Measurements from ENCODE around the gene FSIP2. TPM values are rescaled to one million over a fixed set of nuclear protein-coding genes. Genes with fewer than 3 reads are reported as not detected.

Gene FSIP2
- polyA plus RNA-seq, 2 donors, result 0.01 to 0.06 TPM

DNA sequence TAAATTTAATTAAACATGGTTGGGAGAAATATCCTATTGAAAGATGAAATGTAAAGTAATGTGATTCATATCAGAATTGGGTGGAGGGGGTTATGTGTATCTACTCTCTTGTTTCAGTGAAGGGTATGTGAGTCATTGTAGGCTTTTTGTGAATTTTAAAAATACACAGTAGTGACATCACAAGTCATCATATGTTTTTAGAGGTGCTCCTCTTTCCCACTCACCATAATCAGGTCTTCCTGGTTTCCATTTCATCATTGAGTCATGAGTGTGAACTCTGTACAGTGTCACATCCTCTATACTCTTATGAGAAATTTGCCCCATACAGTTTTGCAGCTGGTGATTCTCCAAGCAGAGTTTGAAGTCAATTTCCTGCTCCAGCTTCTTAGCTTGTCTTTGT, 18.8 kb downstream of the FSIP2 start:
- H3K4me3 ChIP-seq (ENCODE audit: low read depth in 1 of 2, low read length in 2 of 2), result no peak overlapping the region
- H3K27me3 ChIP-seq (ENCODE audit: control insufficient read depth in 1 of 2, insufficient read depth in 2 of 2, low read length in 2 of 2), result no peaks in the 10 kb centered on the region
- H3K4me1 ChIP-seq (ENCODE audit: control insufficient read depth in 2 of 2, insufficient read depth in 2 of 2, low read length in 1 of 2), result no peaks in the 10 kb centered on the region
- no peak overlapping the region for H3K27ac ChIP-seq (ENCODE audit: low read depth in 2 of 2, low read length in 1 of 2)
- no peaks in the 10 kb centered on the region for H3K9me3 ChIP-seq (ENCODE audit: control insufficient read depth in 2 of 2, insufficient read depth in 1 of 2, low read depth in 1 of 2, low read length in 1 of 2)
- H3K36me3 ChIP-seq (ENCODE audit: control insufficient read depth in 2 of 2, insufficient read depth in 2 of 2, low read length in 1 of 2), result no peaks in the 10 kb centered on the region

DNA sequence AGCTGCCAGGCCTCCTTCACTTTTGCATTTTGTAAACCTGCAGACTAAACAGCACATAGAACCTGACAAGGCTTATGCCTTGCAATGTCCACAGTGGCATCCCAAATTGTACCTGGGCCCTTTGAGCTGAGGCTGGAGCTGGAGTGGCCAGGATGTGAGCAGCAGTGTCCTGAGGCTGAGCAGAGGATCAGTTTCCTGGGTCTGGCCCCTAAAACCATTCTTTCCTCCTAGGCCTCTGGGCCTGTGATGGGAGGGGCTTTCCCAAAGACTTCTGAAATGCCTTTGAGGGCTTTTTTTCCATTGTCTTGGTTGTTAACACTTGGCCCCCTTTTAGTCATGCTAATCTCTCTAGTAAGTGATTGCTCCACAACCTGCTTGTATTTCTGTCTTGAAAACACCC, 32.8 kb downstream of the FSIP2 start:
- Histone ChIP-seq H3K4me1 (ENCODE audit: control insufficient read depth in 2 of 2, insufficient read depth in 2 of 2, low read length in 1 of 2) (no peaks in the 10 kb centered on the region), H3K4me3 (ENCODE audit: low read depth in 1 of 2, low read length in 2 of 2) (no peak overlapping the region), H3K27ac (ENCODE audit: low read depth in 2 of 2, low read length in 1 of 2) (no peak overlapping the region), H3K36me3 (ENCODE audit: control insufficient read depth in 2 of 2, insufficient read depth in 2 of 2, low read length in 1 of 2) (no peaks in the 10 kb centered on the region), H3K27me3 (ENCODE audit: control insufficient read depth in 1 of 2, insufficient read depth in 2 of 2, low read length in 2 of 2) (no peaks in the 10 kb centered on the region), H3K9me3 (ENCODE audit: control insufficient read depth in 2 of 2, insufficient read depth in 1 of 2, low read depth in 1 of 2, low read length in 1 of 2) (peaks cover 3 to 5% of the 10 kb centered on the region in 2 donors)

DNA sequence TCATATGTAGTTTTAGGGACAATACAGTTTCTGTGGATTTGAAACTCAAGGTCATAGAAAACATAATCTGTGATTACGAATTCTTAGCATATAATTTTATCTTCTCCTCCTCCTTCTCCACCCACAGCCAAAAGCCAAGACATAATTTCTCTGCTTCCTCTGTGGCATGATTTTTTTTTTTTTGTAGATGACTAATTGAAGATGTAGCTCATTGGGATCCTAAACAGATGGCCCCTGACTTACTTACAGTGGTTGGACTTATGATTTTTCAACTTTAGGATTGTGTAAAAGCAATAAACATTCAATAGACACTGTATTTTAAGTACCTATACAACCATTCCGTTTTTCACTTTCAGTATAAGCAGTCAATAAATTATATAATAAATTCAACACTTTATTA, 42.3 kb downstream of the FSIP2 start:
- H3K36me3 ChIP-seq (ENCODE audit: control insufficient read depth in 2 of 2, insufficient read depth in 2 of 2, low read length in 1 of 2), result no peaks in the 10 kb centered on the region
- no peaks in the 10 kb centered on the region for H3K4me1 ChIP-seq (ENCODE audit: control insufficient read depth in 2 of 2, insufficient read depth in 2 of 2, low read length in 1 of 2)
- no peak overlapping the region for H3K27ac ChIP-seq (ENCODE audit: low read depth in 2 of 2, low read length in 1 of 2)
- WGBS, 2 donors, result 56 to 78% methylated on average over 2 of the region's 2 CpGs
- H3K9me3 ChIP-seq (ENCODE audit: control insufficient read depth in 2 of 2, insufficient read depth in 1 of 2, low read depth in 1 of 2, low read length in 1 of 2), result no peaks in the 10 kb centered on the region
- no peak overlapping the region for H3K4me3 ChIP-seq (ENCODE audit: low read depth in 1 of 2, low read length in 2 of 2)
- H3K27me3 ChIP-seq (ENCODE audit: control insufficient read depth in 1 of 2, insufficient read depth in 2 of 2, low read length in 2 of 2), result no peaks in the 10 kb centered on the region

DNA sequence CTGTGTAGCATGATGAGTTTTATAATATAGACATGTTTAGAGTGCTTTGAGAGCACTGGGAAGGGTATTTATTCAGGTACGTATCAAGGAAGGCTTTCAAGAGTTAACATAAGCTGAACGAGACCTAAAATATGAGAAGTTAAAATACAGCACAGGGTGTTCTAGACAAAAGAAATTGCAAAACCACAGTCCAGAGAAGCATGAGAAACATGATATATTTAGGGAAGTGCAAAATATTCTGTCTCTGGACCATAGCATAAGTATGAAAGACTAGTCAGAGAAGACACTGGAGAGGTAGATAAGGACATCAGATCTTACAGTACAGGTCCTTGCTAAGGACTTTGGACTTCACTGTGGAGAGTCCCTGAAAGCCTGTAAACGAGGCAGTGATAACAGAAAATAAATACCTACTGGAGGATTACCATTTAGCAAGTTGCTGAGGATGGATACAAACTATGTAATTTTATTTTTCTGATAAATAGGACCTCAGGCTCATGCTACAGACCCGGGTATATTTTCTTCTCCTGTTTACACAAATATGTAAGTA, 43.7 kb downstream of the FSIP2 start:
- H3K27ac ChIP-seq (ENCODE audit: low read depth in 2 of 2, low read length in 1 of 2), result no peak overlapping the region
- H3K9me3 ChIP-seq (ENCODE audit: control insufficient read depth in 2 of 2, insufficient read depth in 1 of 2, low read depth in 1 of 2, low read length in 1 of 2), result no peaks in the 10 kb centered on the region
- no peaks in the 10 kb centered on the region for H3K4me1 ChIP-seq (ENCODE audit: control insufficient read depth in 2 of 2, insufficient read depth in 2 of 2, low read length in 1 of 2)
- 82 to 83% methylated on average over 4 of the region's 4 CpGs for WGBS, 2 donors
- no peaks in the 10 kb centered on the region for H3K27me3 ChIP-seq (ENCODE audit: control insufficient read depth in 1 of 2, insufficient read depth in 2 of 2, low read length in 2 of 2)
- no peak overlapping the region for H3K4me3 ChIP-seq (ENCODE audit: low read depth in 1 of 2, low read length in 2 of 2)
- no peaks in the 10 kb centered on the region for H3K36me3 ChIP-seq (ENCODE audit: control insufficient read depth in 2 of 2, insufficient read depth in 2 of 2, low read length in 1 of 2)

DNA sequence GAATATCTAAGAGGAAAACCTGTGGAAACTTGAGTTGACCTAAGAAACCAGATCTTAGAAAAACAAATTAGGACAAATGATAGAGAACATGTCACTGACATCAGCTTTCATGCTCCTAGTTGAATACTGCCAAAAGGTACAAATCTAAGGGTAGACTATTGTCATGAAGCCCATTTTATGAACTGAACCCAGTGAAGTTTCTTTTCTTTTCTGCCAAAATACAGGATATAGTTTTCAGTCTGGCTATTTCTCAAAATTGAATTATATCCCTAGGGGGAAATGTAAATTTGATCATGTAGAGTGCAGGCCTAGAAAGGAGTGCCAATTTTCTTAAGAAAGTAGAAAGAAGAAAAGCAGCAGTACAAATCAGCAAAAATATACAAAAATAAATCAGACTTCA, 46.6 kb downstream of the FSIP2 start:
- Histone ChIP-seq H3K4me3 (ENCODE audit: low read depth in 1 of 2, low read length in 2 of 2) (no peak overlapping the region), H3K4me1 (ENCODE audit: control insufficient read depth in 2 of 2, insufficient read depth in 2 of 2, low read length in 1 of 2) (no peaks in the 10 kb centered on the region), H3K36me3 (ENCODE audit: control insufficient read depth in 2 of 2, insufficient read depth in 2 of 2, low read length in 1 of 2) (no peaks in the 10 kb centered on the region), H3K27me3 (ENCODE audit: control insufficient read depth in 1 of 2, insufficient read depth in 2 of 2, low read length in 2 of 2) (no peaks in the 10 kb centered on the region), H3K27ac (ENCODE audit: low read depth in 2 of 2, low read length in 1 of 2) (no peak overlapping the region), H3K9me3 (ENCODE audit: control insufficient read depth in 2 of 2, insufficient read depth in 1 of 2, low read depth in 1 of 2, low read length in 1 of 2) (no peaks in the 10 kb centered on the region)

DNA sequence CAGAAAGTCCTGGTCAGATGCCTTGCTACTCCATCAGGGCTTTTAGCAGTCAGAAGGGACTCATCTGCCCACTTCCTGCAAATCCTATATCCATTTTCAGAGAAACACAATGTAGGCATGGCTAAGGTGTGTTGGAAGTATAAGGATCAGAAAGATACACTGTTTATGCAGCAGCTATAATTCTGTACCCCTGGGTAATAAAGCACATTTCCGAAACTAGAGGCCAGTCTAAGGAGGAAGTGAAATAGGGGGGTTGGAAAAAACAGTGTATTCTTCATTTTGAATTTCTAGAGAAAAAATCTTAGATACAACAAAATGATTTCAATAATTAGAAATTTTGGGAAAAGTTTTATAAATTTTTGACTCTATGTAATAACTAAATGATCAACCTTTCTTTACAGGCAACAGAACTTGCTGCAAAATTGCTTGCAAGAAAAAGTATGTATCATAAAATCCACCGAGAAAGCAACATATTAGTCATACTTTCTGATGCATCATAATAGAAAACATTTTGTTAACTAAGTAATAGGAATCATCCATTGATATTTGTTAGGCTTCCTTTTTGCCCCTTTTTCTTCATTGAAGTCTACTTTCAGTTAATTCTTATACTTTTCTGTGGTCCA, 47.4 kb downstream of the FSIP2 start:
- Histone ChIP-seq H3K4me3 (ENCODE audit: low read depth in 1 of 2, low read length in 2 of 2) (no peak overlapping the region), H3K27me3 (ENCODE audit: control insufficient read depth in 1 of 2, insufficient read depth in 2 of 2, low read length in 2 of 2) (no peaks in the 10 kb centered on the region)
- 69 to 78% methylated on average over 2 of the region's 2 CpGs for WGBS, 2 donors

DNA sequence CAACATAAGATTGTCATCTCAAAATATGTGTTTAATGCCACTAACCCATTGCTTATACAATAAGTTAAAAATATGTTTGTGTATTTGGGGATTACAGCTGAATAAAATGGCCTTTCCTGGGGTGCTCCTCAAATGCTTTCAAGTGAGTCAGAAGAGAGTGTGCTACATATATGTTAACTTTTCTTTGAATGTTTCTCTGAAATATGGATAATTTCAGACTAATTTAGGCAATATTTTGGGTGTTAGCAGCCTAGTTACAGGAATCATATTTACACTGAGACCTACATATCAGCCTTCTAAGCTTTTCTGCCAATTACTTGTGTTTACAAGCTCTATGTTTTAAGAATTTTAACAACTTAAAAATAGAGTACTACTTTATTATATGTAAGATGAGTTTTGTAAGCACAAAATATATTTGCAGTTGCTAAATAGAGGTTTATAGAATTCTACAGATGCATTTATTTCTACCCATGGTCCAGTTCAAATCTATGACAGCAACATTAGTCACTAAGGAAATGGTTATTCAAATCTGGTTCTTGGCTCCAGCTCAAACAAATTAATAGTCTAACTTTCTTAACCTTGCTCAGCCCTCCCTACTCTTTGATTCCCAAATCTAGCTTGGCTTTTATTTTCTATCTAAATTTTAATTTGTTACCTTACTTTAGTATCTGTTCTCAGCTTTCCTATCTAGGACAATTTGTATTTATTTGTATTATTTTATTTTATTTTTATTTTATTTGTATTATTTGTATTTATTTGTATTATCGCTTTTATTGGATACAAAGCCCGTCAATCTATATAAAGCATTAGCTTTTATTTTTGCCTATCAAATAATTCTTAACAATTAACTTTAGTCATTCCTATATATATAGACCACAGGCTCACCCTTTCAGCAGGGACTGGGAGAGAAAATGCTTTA, 48.9 kb downstream of the FSIP2 start:
- WGBS, 2 donors, result 90 to 94% methylated on average over 2 of the region's 2 CpGs

More for the DNA sequence above, 47.4 kb downstream of the FSIP2 start:
- H3K9me3 ChIP-seq (ENCODE audit: control insufficient read depth in 2 of 2, insufficient read depth in 1 of 2, low read depth in 1 of 2, low read length in 1 of 2), result no peaks in the 10 kb centered on the region
- H3K27ac ChIP-seq (ENCODE audit: low read depth in 2 of 2, low read length in 1 of 2), result no peak overlapping the region
- H3K4me1 ChIP-seq (ENCODE audit: control insufficient read depth in 2 of 2, insufficient read depth in 2 of 2, low read length in 1 of 2), result no peaks in the 10 kb centered on the region
- H3K36me3 ChIP-seq (ENCODE audit: control insufficient read depth in 2 of 2, insufficient read depth in 2 of 2, low read length in 1 of 2), result no peaks in the 10 kb centered on the region

DNA sequence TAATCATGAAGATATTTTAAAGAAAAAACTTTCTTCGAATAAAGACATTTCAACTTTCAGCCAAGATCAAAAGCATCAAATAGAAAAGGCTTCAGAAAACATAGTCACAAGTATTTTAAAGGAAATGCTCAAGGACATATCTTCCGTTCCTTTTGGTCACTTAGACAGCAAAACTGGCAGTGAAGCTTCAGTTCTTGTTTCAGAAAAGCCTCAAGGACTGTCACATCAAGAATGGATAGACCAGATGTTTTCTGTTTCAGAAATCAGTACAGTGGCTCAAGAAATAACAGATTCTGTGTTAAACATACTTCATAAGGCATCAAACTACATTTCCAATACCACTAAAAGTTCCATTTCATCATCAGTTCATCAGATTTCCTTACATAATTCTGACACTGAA, 51.8 kb downstream of the FSIP2 start:
- Histone ChIP-seq H3K27me3 (ENCODE audit: control insufficient read depth in 1 of 2, insufficient read depth in 2 of 2, low read length in 2 of 2) (no peaks in the 10 kb centered on the region), H3K9me3 (ENCODE audit: control insufficient read depth in 2 of 2, insufficient read depth in 1 of 2, low read depth in 1 of 2, low read length in 1 of 2) (no peaks in the 10 kb centered on the region), H3K4me3 (ENCODE audit: low read depth in 1 of 2, low read length in 2 of 2) (no peak overlapping the region), H3K36me3 (ENCODE audit: control insufficient read depth in 2 of 2, insufficient read depth in 2 of 2, low read length in 1 of 2) (no peaks in the 10 kb centered on the region), H3K27ac (ENCODE audit: low read depth in 2 of 2, low read length in 1 of 2) (no peak overlapping the region), H3K4me1 (ENCODE audit: control insufficient read depth in 2 of 2, insufficient read depth in 2 of 2, low read length in 1 of 2) (no peaks in the 10 kb centered on the region)
- WGBS, 2 donors, result 78 to 86% methylated on average over 2 of the region's 2 CpGs

More for the DNA sequence above, 48.9 kb downstream of the FSIP2 start:
- Histone ChIP-seq H3K4me3 (ENCODE audit: low read depth in 1 of 2, low read length in 2 of 2) (no peak overlapping the region), H3K27ac (ENCODE audit: low read depth in 2 of 2, low read length in 1 of 2) (no peak overlapping the region), H3K36me3 (ENCODE audit: control insufficient read depth in 2 of 2, insufficient read depth in 2 of 2, low read length in 1 of 2) (no peaks in the 10 kb centered on the region), H3K27me3 (ENCODE audit: control insufficient read depth in 1 of 2, insufficient read depth in 2 of 2, low read length in 2 of 2) (no peaks in the 10 kb centered on the region), H3K9me3 (ENCODE audit: control insufficient read depth in 2 of 2, insufficient read depth in 1 of 2, low read depth in 1 of 2, low read length in 1 of 2) (no peaks in the 10 kb centered on the region), H3K4me1 (ENCODE audit: control insufficient read depth in 2 of 2, insufficient read depth in 2 of 2, low read length in 1 of 2) (no peaks in the 10 kb centered on the region)

DNA sequence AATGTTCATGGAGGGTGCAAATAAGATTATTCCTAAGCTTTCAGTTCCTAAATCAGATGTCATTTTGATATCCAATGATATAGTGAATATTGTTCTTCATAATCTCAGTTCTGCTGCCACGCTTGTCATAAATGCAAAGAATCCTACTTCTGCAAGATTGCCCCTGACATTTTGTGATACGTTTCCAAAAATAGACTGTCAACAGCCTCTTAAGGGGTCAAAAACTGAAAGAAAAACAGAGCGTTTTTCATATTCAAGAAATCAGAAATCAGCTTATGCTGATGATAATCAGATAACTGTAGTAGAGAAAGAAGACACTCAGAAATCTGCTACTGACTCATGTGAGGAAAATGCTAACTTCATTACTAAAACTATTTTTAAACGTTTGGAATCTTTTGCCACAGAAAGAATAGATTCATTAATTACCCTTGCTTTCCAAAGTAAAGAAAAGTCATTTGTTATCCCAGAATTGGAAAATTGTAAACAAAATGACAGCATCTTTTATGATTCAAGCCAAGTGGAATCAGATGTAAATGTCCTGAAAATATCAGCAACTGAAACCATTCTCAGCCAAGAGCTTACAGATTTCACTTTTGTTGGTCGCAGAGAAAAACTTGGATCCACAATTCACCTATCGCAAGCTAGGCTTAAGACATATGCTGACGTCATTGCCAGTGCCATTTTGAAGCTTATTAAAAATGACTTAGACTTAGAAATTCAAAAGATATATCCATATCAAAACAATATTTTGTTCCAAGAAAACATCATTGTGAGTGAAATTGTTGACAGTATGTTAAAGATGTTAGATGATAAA, 55.1 kb downstream of the FSIP2 start:
- Histone ChIP-seq H3K9me3 (ENCODE audit: control insufficient read depth in 2 of 2, insufficient read depth in 1 of 2, low read depth in 1 of 2, low read length in 1 of 2) (no peaks in the 10 kb centered on the region), H3K4me3 (ENCODE audit: low read depth in 1 of 2, low read length in 2 of 2) (no peak overlapping the region), H3K27me3 (ENCODE audit: control insufficient read depth in 1 of 2, insufficient read depth in 2 of 2, low read length in 2 of 2) (no peaks in the 10 kb centered on the region), H3K4me1 (ENCODE audit: control insufficient read depth in 2 of 2, insufficient read depth in 2 of 2, low read length in 1 of 2) (no peaks in the 10 kb centered on the region), H3K27ac (ENCODE audit: low read depth in 2 of 2, low read length in 1 of 2) (no peak overlapping the region), H3K36me3 (ENCODE audit: control insufficient read depth in 2 of 2, insufficient read depth in 2 of 2, low read length in 1 of 2) (no peaks in the 10 kb centered on the region)
- WGBS, 2 donors, result 63 to 64% methylated on average over 7 of the region's 7 CpGs
